ENCODE data around the gene GDPGP1. TPM values are rescaled to one million over a fixed set of nuclear protein-coding genes. Genes with fewer than 3 reads are reported as not detected.

GDPGP1 gene
- polyA plus RNA-seq, 2 of the 4 experiments (the other 2 are of a cell fraction) = 4.4 to 5.7 TPM

DNA sequence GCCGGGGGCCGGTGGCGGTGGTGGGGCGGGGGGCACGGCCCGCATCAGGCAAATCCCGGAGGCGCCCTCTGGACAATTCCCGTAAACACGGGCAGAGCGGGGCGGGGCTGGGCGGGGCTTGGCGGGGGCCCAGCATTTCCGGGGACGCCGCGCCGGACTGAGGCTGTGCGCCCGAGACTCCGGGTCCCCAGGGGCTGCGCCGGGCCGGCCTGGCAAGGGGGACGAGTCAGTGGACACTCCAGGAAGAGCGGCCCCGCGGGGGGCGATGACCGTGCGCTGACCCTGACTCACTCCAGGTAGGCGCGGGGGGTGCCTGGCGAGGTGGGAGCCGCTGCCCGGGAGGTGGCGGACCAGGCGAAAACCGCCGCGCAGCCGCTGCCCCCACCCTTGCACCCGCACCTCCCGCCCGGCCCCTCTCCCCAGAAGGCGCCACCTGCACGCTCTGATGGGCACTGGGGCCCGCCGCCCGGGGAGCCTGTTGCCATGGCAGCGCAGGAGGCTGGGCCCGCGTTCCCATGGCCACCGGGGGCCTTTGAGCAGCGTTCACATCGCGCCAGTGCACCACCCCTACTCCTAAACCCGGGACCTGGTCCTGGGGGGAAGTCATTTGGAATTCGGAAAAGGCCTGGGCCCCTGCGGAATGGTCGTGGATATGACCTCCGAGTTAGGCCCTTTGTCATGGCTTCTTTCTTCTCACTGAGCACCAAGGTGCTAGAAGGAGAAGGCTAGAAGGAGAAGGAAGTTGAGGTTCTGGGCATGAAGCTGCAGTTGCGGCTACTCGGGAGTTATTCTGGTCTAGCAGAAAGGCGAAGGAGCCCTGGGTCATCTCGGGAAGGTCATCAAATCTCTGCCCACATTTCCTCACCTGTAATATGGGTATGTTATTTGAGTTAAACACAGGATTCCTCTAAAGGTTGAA is 49.0 kb upstream of the GDPGP1 start (continued):
- TF ChIP-seq CTCF (IDR thresholded peaks at IDR 0.05) = no peak
- TF ChIP-seq JUNB (IDR thresholded peaks at IDR 0.05) = no peak
- no peak for TF ChIP-seq HEYL (CRISPR knock-in tag; IDR thresholded peaks at IDR 0.05)
- TF ChIP-seq NFE2L2 (conservative IDR thresholded peaks at IDR 0.05; ENCODE audit: low read length) = no peak
- peak; percentile 41; the same call in 1 of the 2 replicates for TF ChIP-seq KDM1A (IDR thresholded peaks at IDR 0.05; ENCODE audit: low read depth)
- no peak for TF ChIP-seq SREBF2 (IDR thresholded peaks at IDR 0.05)
- TF ChIP-seq RFX5 (IDR thresholded peaks at IDR 0.05) = no peak
- no peak for TF ChIP-seq EHF (CRISPR knock-in tag; IDR thresholded peaks at IDR 0.05)
- TF ChIP-seq BHLHE40 (IDR thresholded peaks at IDR 0.05; ENCODE audit: low read depth, low read length) = no peak
- no peak for TF ChIP-seq HMGXB4 (CRISPR knock-in tag; IDR thresholded peaks at IDR 0.05; ENCODE audit: borderline replicate concordance)
- TF ChIP-seq, protein P1, sequence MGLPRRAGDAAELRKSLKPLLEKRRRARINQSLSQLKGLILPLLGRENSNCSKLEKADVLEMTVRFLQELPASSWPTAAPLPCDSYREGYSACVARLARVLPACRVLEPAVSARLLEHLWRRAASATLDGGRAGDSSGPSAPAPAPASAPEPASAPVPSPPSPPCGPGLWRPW (IDR thresholded peaks at IDR 0.05) = no peak
- TF ChIP-seq MYC (IDR thresholded peaks at IDR 0.05; ENCODE audit: borderline replicate concordance, low read length) = no peak
- TF ChIP-seq RCOR1 (IDR thresholded peaks at IDR 0.05; ENCODE audit: low read depth, low read length) = no peak
- TF ChIP-seq FOXS1 (CRISPR knock-in tag; IDR thresholded peaks at IDR 0.05) = no peak
- no peak for TF ChIP-seq CBX2 (IDR thresholded peaks at IDR 0.05; ENCODE audit: borderline replicate concordance, low read depth)
- no peak for TF ChIP-seq ZNF302 (CRISPR knock-in tag; IDR thresholded peaks at IDR 0.05)
- no peak for TF ChIP-seq ZSCAN20 (CRISPR knock-in tag; IDR thresholded peaks at IDR 0.05)
- no peak for TF ChIP-seq CHD2 (IDR thresholded peaks at IDR 0.05; ENCODE audit: low read length, partially characterized antibody)
- peak; percentile 8; the same call in 1 of the 2 replicates for TF ChIP-seq POLR2A (IDR thresholded peaks at IDR 0.05; ENCODE audit: low read length)
- TF ChIP-seq TFCP2L1 (CRISPR knock-in tag; IDR thresholded peaks at IDR 0.05) = no peak
- peak; percentile 64; the same call in 1 of the 2 replicates for TF ChIP-seq HOXB5 (CRISPR knock-in tag; IDR thresholded peaks at IDR 0.05)
- TF ChIP-seq CHD4 (IDR thresholded peaks at IDR 0.05; ENCODE audit: borderline replicate concordance) = no peak
- no peak for TF ChIP-seq EHMT2 (IDR thresholded peaks at IDR 0.05; ENCODE audit: low read depth)
- TF ChIP-seq, protein P2, sequence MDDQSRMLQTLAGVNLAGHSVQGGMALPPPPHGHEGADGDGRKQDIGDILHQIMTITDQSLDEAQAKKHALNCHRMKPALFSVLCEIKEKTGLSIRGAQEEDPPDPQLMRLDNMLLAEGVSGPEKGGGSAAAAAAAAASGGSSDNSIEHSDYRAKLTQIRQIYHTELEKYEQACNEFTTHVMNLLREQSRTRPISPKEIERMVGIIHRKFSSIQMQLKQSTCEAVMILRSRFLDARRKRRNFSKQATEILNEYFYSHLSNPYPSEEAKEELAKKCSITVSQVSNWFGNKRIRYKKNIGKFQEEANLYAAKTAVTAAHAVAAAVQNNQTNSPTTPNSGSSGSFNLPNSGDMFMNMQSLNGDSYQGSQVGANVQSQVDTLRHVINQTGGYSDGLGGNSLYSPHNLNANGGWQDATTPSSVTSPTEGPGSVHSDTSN (IDR thresholded peaks at IDR 0.05) = no peak
- no peak for TF ChIP-seq RARB (CRISPR knock-in tag; IDR thresholded peaks at IDR 0.05)
- no peak for TF ChIP-seq POLR2AphosphoS2 (conservative IDR thresholded peaks at IDR 0.05; ENCODE audit: low read length)
